IMR-90 (cell line): ENCODE measurements around the gene CLDN9. TPM values are rescaled to one million over a fixed set of nuclear protein-coding genes. Genes with fewer than 3 reads are reported as not detected.

Experiments used
- ATAC-seq: fragments of 200-7000 bp; cut with Tn5 transposase; 2 replicates; pipeline ENCODE4 v1.9.1; 2020; ENCODE audit warnings: low read depth, mild to moderate bottlenecking, moderate library complexity
- BruUV-seq: library from RNA; stranded (reverse); fragments of 400-500 nt; replicated peaks from 2 replicates; lab custom pipeline; 2021; lab: Mats Ljungman, UMichigan
- CTCF ChIA-PET: fragments of 300-600 bp; formaldehyde crosslinking; extraction: SDS; loops from one replicate; lab custom pipeline; 2021; ENCODE audit warnings: antibody characterized with exemption; lab: Yijun Ruan, JAX
- POLR2A ChIA-PET: fragments of 300-600 bp; sonication (Branson Sonifier 250); formaldehyde crosslinking; loops from one replicate; lab custom pipeline; 2022; ENCODE audit warnings: antibody characterized with exemption; ENCODE audit not compliant: unreplicated experiment; lab: Charles Lee
- DNase-seq: peaks from one replicate; pipeline ENCODE4 v3.0.0; 2013
- H2AFZ ChIP-seq: replicated peaks from 2 replicates; pipeline ENCODE3; 2013; ENCODE audit warnings: low read length, mild to moderate bottlenecking; ENCODE audit not compliant: poor library complexity
- H2AK5ac ChIP-seq: 2 replicates; pipeline ENCODE4 v1.6.1; 2013; ENCODE audit warnings: low read depth, low read length, inconsistent platforms
- H2AK9ac ChIP-seq: replicated peaks from 2 replicates; pipeline ENCODE3; 2013; ENCODE audit warnings: mild to moderate bottlenecking, low read depth, low read length, moderate library complexity; ENCODE audit not compliant: poor library complexity
- H2BK120ac ChIP-seq: 2 replicates; pipeline ENCODE4 v1.6.1; 2013; ENCODE audit warnings: low read depth, low read length, inconsistent platforms
- H2BK15ac ChIP-seq: 3 replicates; pipeline ENCODE4 v1.6.1; 2013; ENCODE audit warnings: low read depth, low read length, inconsistent platforms
- H2BK20ac ChIP-seq: 2 replicates; pipeline ENCODE4 v1.6.1; 2013; ENCODE audit warnings: low read depth, mild to moderate bottlenecking, inconsistent platforms, low read length, moderate library complexity
- H2BK5ac ChIP-seq: 2 replicates; pipeline ENCODE4 v1.6.1; 2013; ENCODE audit warnings: mild to moderate bottlenecking, low read depth, low read length, inconsistent platforms; ENCODE audit not compliant: poor library complexity, severe bottlenecking
- H3K14ac ChIP-seq: replicated peaks from 2 replicates; pipeline ENCODE4 v1.6.1; 2013; ENCODE audit warnings: low read depth, low read length, inconsistent platforms
- H3K18ac ChIP-seq: 2 replicates; pipeline ENCODE4 v1.6.1; 2013; ENCODE audit warnings: low read depth, low read length, control low read depth
- H3K23ac ChIP-seq: 2 replicates; pipeline ENCODE4 v1.6.1; 2013; ENCODE audit warnings: low read depth, low read length, inconsistent platforms
- H3K27ac ChIP-seq: 2 replicates; pipeline ENCODE4 v1.5.1; 2013; ENCODE audit warnings: mild to moderate bottlenecking, control low read depth, low read length; ENCODE audit not compliant: insufficient read depth
- H3K27me3 ChIP-seq: 2 replicates; pipeline ENCODE4 v1.6.1; 2013; ENCODE audit warnings: low read length; ENCODE audit not compliant: control insufficient read depth, insufficient read depth
- H3K36me3 ChIP-seq: 2 replicates; pipeline ENCODE4 v1.6.1; 2013; ENCODE audit warnings: low read length, mixed read lengths; ENCODE audit not compliant: control insufficient read depth, insufficient read depth
- H3K4ac ChIP-seq: 2 replicates; pipeline ENCODE4 v1.6.1; 2013; ENCODE audit warnings: low read depth, low read length, inconsistent platforms
- H3K4me1 ChIP-seq: 2 replicates; pipeline ENCODE4 v1.6.1; 2013; ENCODE audit warnings: low read length, mixed read lengths; ENCODE audit not compliant: control insufficient read depth, insufficient read depth
- H3K4me2 ChIP-seq: 2 replicates; pipeline ENCODE4 v1.6.1; 2013; ENCODE audit warnings: low read depth, mild to moderate bottlenecking, control low read depth, low read length, moderate library complexity
- H3K4me3 ChIP-seq: 2 replicates; pipeline ENCODE4 v1.5.1; 2013; ENCODE audit warnings: low read depth, mild to moderate bottlenecking, control low read depth, low read length, moderate library complexity; ENCODE audit not compliant: insufficient read depth
- H3K56ac ChIP-seq: 2 replicates; pipeline ENCODE4 v1.6.1; 2013; ENCODE audit warnings: low read length, inconsistent platforms; ENCODE audit not compliant: insufficient read depth; ENCODE audit errors: extremely low read depth
- H3K79me1 ChIP-seq, 2 experiments: 2 replicates each; pipeline ENCODE4 v1.6.1; 2013; ENCODE audit warnings: low read length in 2 of 2, inconsistent platforms in 1 of 2, low read depth in 1 of 2
- H3K9ac ChIP-seq: 2 replicates; pipeline ENCODE4 v1.6.1; 2013; ENCODE audit warnings: low read depth, low read length, control low read depth
- H3K9me1 ChIP-seq: 2 replicates; pipeline ENCODE4 v1.6.1; 2013; ENCODE audit warnings: low read length, inconsistent platforms; ENCODE audit not compliant: insufficient read depth
- H3K9me3 ChIP-seq: 2 replicates; pipeline ENCODE4 v1.6.1; 2013; ENCODE audit warnings: low read length; ENCODE audit not compliant: control insufficient read depth, insufficient read depth
- H4K20me1 ChIP-seq: 2 replicates; pipeline ENCODE4 v1.6.1; 2013; ENCODE audit warnings: low read length, inconsistent platforms; ENCODE audit not compliant: insufficient read depth
- H4K5ac ChIP-seq: 2 replicates; pipeline ENCODE4 v1.6.1; 2013; ENCODE audit warnings: mild to moderate bottlenecking, low read depth, low read length, control low read depth
- H4K8ac ChIP-seq, 2 experiments: 2 replicates each; pipeline ENCODE4 v1.6.1; 2013; ENCODE audit warnings: low read depth in 2 of 2, low read length in 2 of 2, control low read depth in 1 of 2, inconsistent platforms in 1 of 2
- H4K91ac ChIP-seq: 2 replicates; pipeline ENCODE4 v1.6.1; 2013; ENCODE audit warnings: low read depth, low read length, inconsistent platforms; ENCODE audit not compliant: insufficient read depth
- USF2 ChIP-seq: fragments of 150-350 bp; IDR thresholded peaks from 2 replicates; pipeline ENCODE4 v1.6.1; 2017; ENCODE audit warnings: mild to moderate bottlenecking, antibody characterized with exemption, low read length, low read depth
- WGBS, 2 experiments: methylation state at CpG; one replicate each; pipeline versions ENCODE4 v1.1.5 to v1.1.7; 2013; ENCODE audit warnings: missing lambda C conversion rate in 2 of 2; ENCODE audit not compliant: insufficient read length in 1 of 2; ENCODE audit errors: extremely low coverage in 2 of 2; 5-methylcytosine and 5-hydroxymethylcytosine counted together
- dilution Hi-C: fragments of 300-500 bp; cut with HindIII; formaldehyde crosslinking; loops from one replicate; pipeline ENCODE4 v1.14.3; 2018; ENCODE audit warnings: low sequenced_read_pairs; ENCODE audit not compliant: unreplicated experiment
- in situ Hi-C: fragments of 300-500 bp; cut with MboI; formaldehyde crosslinking; loops from 3 replicates; pipeline ENCODE4 v1.14.3; 2019; ENCODE audit warnings: low sequenced_read_pairs, inconsistent platforms, mixed read lengths
- intact Hi-C: fragments of 100-400 bp; cut with micrococcal nuclease; formaldehyde crosslinking; loops from 2 replicates; pipeline ENCODE4 v1.10.0; 2022
- polyA plus RNA-seq, 3 experiments: library from polyadenylated mRNA; depleted of rRNA; stranded (reverse); fragments of >200 nt; gene quantifications; 2 replicates each; pipeline ENCODE4 v1.2.3, GENCODE V29; 2012; ENCODE audit warnings: low replicate concordance in 1 of 3
- total RNA-seq: library from RNA; depleted of rRNA; stranded (reverse); fragments of >200 nt; gene quantifications from 2 replicates; pipeline ENCODE4 v1.2.3, GENCODE V29; 2012

Gene CLDN9
- total and polyA plus RNA-seq, 2 of the 4 experiments (the other 2 are of a cell fraction), result 0.05 TPM; not detected in 1

- ATAC-seq, result no peak
- no peak overlapping the region for H2AK5ac ChIP-seq
- no peaks in the 10 kb centered on the region for H3K27me3 ChIP-seq
- no peak overlapping the region for H4K5ac ChIP-seq
- no peak for TF ChIP-seq USF2
- H3K14ac ChIP-seq, result no peak overlapping the region
- no peak overlapping the region for H3K27ac ChIP-seq
- no peak overlapping the region for H3K18ac ChIP-seq
- no peak overlapping the region for H2BK120ac ChIP-seq
- no peak overlapping the region for H4K91ac ChIP-seq
- no peaks in the 10 kb centered on the region for H3K36me3 ChIP-seq
- no peak overlapping the region for H2BK15ac ChIP-seq
- no peak overlapping the region for H2BK20ac ChIP-seq
- ChIA-PET POLR2A (no interaction called here), CTCF (no interaction called here)
- no peak overlapping the region for H3K9ac ChIP-seq
- H3K4ac ChIP-seq, result no peak overlapping the region
- H3K4me2 ChIP-seq, result no peak overlapping the region
- no peaks in the 10 kb centered on the region for H3K9me3 ChIP-seq
- H3K23ac ChIP-seq, result no peak overlapping the region
- intact Hi-C loops, result no loop called here
- H3K56ac ChIP-seq, result no peak overlapping the region
- dilution Hi-C loops, result no loop called here
- in situ Hi-C loops, result no loop called here
- 92% methylated on average over 6 of the region's 19 CpGs; no CpG with 5 or more reads in 1 of the 2 experiments for WGBS, 2 experiments
- H3K4me1 ChIP-seq, result peaks cover 5% of the 10 kb centered on the region
- no peak for DNase-seq
- H2BK5ac ChIP-seq, result no peak overlapping the region
- peaks cover 0 to 16% of the 10 kb centered on the region in 2 experiments; a peak in 1 of 4 replicates for H3K79me1 ChIP-seq
- peaks cover 10% of the 10 kb centered on the region for H3K9me1 ChIP-seq
- no TSS peak for BruUV-seq
- H4K8ac ChIP-seq, result no peak overlapping the region
- no peak overlapping the region for H2AK9ac ChIP-seq
- H2AFZ ChIP-seq, result no peak overlapping the region
- no peaks in the 10 kb centered on the region; the same call in 1 of the 2 replicates for H4K20me1 ChIP-seq
- H3K4me3 ChIP-seq, result no peak overlapping the region
Observed at GRCh38 chr16:3056336-3057180, 43.8 kb downstream of the CLDN9 start.
